Vagina (tissue), 2 donors: ENCODE results near the gene RSRC2.

Experiments used
- POLR2A ChIP-seq, 2 donors: fragments of 450-650 bp; IDR thresholded peaks; one replicate each; pipeline ENCODE4 v1.6.1; 2017; ENCODE audit warnings: antibody characterized with exemption in 2 of 2, mild to moderate bottlenecking in 2 of 2, moderate library complexity in 2 of 2
- TF ChIP-seq, protein P1 (sequence below), 3 experiments: fragments of 450-650 bp in 2 of 3; fragments of 200-600 bp in 1 of 3; sonication (generic) in 1 of 3; IDR thresholded peaks; one replicate each; pipeline ENCODE4 v1.5.1; 2017 to 2019; ENCODE audit warnings: antibody characterized with exemption in 3 of 3, mild to moderate bottlenecking in 2 of 3, moderate library complexity in 2 of 3

DNA sequence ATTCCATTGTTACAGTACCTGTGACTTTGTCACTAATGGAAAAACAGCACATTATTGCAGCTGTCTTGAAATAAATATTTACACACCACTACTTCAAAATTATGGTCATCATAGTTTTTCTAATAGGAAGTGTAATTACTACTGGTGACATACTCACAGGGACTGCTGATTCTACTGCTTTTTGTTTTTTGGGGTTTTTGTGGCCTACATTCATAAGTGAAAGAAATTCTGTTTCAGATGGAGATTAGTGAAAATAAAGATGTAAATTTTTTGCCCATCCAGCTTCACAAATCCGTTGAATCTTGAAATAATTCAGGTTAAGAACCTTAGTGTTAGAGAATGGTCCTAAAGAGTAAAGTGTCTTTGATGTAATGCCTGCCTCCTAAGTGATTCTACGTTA is 17.8 kb upstream of the RSRC2 start:
- TF ChIP-seq, protein P1, sequence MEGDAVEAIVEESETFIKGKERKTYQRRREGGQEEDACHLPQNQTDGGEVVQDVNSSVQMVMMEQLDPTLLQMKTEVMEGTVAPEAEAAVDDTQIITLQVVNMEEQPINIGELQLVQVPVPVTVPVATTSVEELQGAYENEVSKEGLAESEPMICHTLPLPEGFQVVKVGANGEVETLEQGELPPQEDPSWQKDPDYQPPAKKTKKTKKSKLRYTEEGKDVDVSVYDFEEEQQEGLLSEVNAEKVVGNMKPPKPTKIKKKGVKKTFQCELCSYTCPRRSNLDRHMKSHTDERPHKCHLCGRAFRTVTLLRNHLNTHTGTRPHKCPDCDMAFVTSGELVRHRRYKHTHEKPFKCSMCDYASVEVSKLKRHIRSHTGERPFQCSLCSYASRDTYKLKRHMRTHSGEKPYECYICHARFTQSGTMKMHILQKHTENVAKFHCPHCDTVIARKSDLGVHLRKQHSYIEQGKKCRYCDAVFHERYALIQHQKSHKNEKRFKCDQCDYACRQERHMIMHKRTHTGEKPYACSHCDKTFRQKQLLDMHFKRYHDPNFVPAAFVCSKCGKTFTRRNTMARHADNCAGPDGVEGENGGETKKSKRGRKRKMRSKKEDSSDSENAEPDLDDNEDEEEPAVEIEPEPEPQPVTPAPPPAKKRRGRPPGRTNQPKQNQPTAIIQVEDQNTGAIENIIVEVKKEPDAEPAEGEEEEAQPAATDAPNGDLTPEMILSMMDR (IDR thresholded peaks at IDR 0.05): no peak
- no peak for TF ChIP-seq POLR2A (IDR thresholded peaks at IDR 0.05)
